ENCODE measurements around the gene CPA1. TPM values are rescaled to one million over a fixed set of nuclear protein-coding genes. Genes with fewer than 3 reads are reported as not detected.

The CPA1 gene
- total and polyA plus RNA-seq, 9 of the 15 experiments (the other 6 are each of a cell fraction or from before 2014, with no cell fraction given), result 6.5 TPM; not detected in 8

DNA sequence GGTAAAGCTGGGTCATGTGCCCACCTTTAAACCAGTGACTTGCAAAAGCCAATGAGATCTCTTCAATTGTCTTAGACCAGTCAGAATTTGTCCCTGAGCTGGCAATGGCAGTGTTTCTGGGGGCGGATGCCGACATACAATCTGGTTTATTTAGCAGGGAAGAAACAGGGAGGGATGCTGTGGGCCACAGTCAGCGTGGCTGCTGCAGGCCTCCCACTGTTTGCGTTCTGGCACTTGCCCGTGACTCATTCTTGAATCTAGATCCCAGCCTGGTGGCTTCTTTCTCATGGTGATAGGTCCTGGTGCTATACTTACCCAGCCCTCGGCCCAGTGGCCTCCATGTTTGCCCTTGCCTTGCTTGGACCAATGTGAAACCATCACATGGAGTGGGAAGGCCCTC is 3.1 kb upstream of the CPA1 start:
- Histone ChIP-seq H3K4me1 (replicated peaks in 1 of 2; ENCODE audit: control insufficient read depth in 2 of 2, insufficient read depth in 2 of 2, low read length in 2 of 2) (peaks cover 18 to 32% of the 10 kb centered on the region in 2 experiments), H3K27ac (ENCODE audit: extremely low read depth, low read depth, low read length) (no peak overlapping the region), H3K79me2 (ENCODE audit: control insufficient read depth, insufficient read depth, low read length) (no peaks in the 10 kb centered on the region), H3K4me3 (no peak overlapping the region), H3K9me3 (replicated peaks; ENCODE audit: control insufficient read depth, insufficient read depth, low read depth, low read length) (0 out of 2 replicates have a peak, but pooled peaks cover 3% of the 10 kb centered on the region), H3K9me1 (ENCODE audit: control insufficient read depth, insufficient read depth, low read length) (no peaks in the 10 kb centered on the region), H4K20me1 (replicated peaks; ENCODE audit: control insufficient read depth, insufficient read depth, low read length) (no peaks in the 10 kb centered on the region), H2AFZ (ENCODE audit: low read depth, low read length) (no peak overlapping the region), H3K36me3 (ENCODE audit: control insufficient read depth, insufficient read depth, low read length) (no peaks in the 10 kb centered on the region), H3K4me2 (ENCODE audit: insufficient read depth, low read length) (no peak overlapping the region), H3K27me3 (ENCODE audit: control insufficient read depth in 2 of 2, insufficient read depth in 2 of 2, low read length in 2 of 2) (peaks cover 0 to 10% of the 10 kb centered on the region in 2 experiments; a peak in 2 of 5 replicates), H3K9ac (ENCODE audit: insufficient read depth in 1 of 2, low read depth in 2 of 2, low read length in 2 of 2) (no peak overlapping the region)
- peak; percentile 9 for TF ChIP-seq NFYB (IDR thresholded peaks at IDR 0.05; ENCODE audit: extremely low read depth, insufficient read length)
- TF ChIP-seq CBX3 (IDR thresholded peaks at IDR 0.05; ENCODE audit: borderline replicate concordance in 1 of 2, low read length in 2 of 2), result no peak
- TF ChIP-seq USF1 (CRISPR knock-in tag; IDR thresholded peaks at IDR 0.05), result peak; percentile 27; the same call in 1 of the 2 replicates
- POLR2A ChIA-PET, result no interaction called here
- FAIRE-seq (no peak), DNase-seq (ENCODE audit: extremely low read depth in 1 of 4, low spot score in 3 of 4) (no peak), ATAC-seq (no peak)
- intact Hi-C loops (cut with micrococcal nuclease), result no loop called here
- CTCF ChIA-PET (ENCODE audit: low intra/inter-chr PET ratio), result no interaction called here
- in situ Hi-C loops (cut with MboI), result no loop called here
- BruUV-seq (replicated peaks), result no TSS peak
- WGBS (ENCODE audit: insufficient coverage, low coverage, missing lambda C conversion rate), result 6% methylated on average over 6 of the region's 6 CpGs

- H3K9ac ChIP-seq (ENCODE audit: insufficient read depth in 1 of 2, low read depth in 2 of 2, low read length in 2 of 2), result no peak overlapping the region
- no peaks in the 10 kb centered on the region for H3K79me2 ChIP-seq (ENCODE audit: control insufficient read depth, insufficient read depth, low read length)
- H4K20me1 ChIP-seq (replicated peaks; ENCODE audit: control insufficient read depth, insufficient read depth, low read length), result no peaks in the 10 kb centered on the region
- H3K27ac ChIP-seq (ENCODE audit: extremely low read depth, low read depth, low read length), result no peak overlapping the region
- H3K4me3 ChIP-seq, result no peak overlapping the region
- H3K9me1 ChIP-seq (ENCODE audit: control insufficient read depth, insufficient read depth, low read length), result no peaks in the 10 kb centered on the region
- WGBS (ENCODE audit: insufficient coverage, low coverage, missing lambda C conversion rate), result 30% methylated on average over 7 of the region's 7 CpGs
- no peak overlapping the region for H2AFZ ChIP-seq (ENCODE audit: low read depth, low read length)
- no peaks in the 10 kb centered on the region for H3K36me3 ChIP-seq (ENCODE audit: control insufficient read depth, insufficient read depth, low read length)
- CTCF ChIA-PET (ENCODE audit: low intra/inter-chr PET ratio), result no interaction called here
- POLR2A ChIA-PET, result interaction anchor here (1.3 kb wide), 1 partner anchor 10 kb away, joined by 3 read pairs; no protein-coding TSS in a partner anchor
- H3K27me3 ChIP-seq (ENCODE audit: control insufficient read depth in 2 of 2, insufficient read depth in 2 of 2, low read length in 2 of 2), result peaks cover 5 to 23% of the 10 kb centered on the region in 2 experiments; a peak in 4 of 5 replicates
- in situ Hi-C loops (cut with MboI) (no loop called here), intact Hi-C loops (cut with micrococcal nuclease) (no loop called here)
- no TSS peak for BruUV-seq (replicated peaks)
- ATAC-seq, result peak; percentile 10; the same call in 1 of the 3 replicates
- H3K4me2 ChIP-seq (ENCODE audit: insufficient read depth, low read length), result no peak overlapping the region
- 0 out of 2 replicates have a peak, but pooled peaks cover 3% of the 10 kb centered on the region for H3K9me3 ChIP-seq (replicated peaks; ENCODE audit: control insufficient read depth, insufficient read depth, low read depth, low read length)
- no peak for DNase-seq (ENCODE audit: extremely low read depth in 1 of 4, low spot score in 3 of 4)
- peaks cover 7 to 24% of the 10 kb centered on the region in 2 experiments; a peak in 4 of 5 replicates for H3K4me1 ChIP-seq (replicated peaks in 1 of 2; ENCODE audit: control insufficient read depth in 2 of 2, insufficient read depth in 2 of 2, low read length in 2 of 2)
- no peak for FAIRE-seq
- TF ChIP-seq ELK3 (CRISPR knock-in tag; IDR thresholded peaks at IDR 0.05) (no peak), HNRNPL (IDR thresholded peaks at IDR 0.05; ENCODE audit: low read depth, low read length) (no peak), ZNF445 (CRISPR knock-in tag; IDR thresholded peaks at IDR 0.05; ENCODE audit: low read depth) (no peak), ZNF124 (CRISPR knock-in tag; IDR thresholded peaks at IDR 0.05) (no peak), HNRNPLL (IDR thresholded peaks at IDR 0.05; ENCODE audit: low read depth, low read length, poor library complexity, severe bottlenecking) (no peak), KLF1 (tag; IDR thresholded peaks at IDR 0.05) (no peak), ZNF589 (CRISPR knock-in tag; IDR thresholded peaks at IDR 0.05; ENCODE audit: low read depth) (no peak)
- TF ChIP-seq, protein P1, sequence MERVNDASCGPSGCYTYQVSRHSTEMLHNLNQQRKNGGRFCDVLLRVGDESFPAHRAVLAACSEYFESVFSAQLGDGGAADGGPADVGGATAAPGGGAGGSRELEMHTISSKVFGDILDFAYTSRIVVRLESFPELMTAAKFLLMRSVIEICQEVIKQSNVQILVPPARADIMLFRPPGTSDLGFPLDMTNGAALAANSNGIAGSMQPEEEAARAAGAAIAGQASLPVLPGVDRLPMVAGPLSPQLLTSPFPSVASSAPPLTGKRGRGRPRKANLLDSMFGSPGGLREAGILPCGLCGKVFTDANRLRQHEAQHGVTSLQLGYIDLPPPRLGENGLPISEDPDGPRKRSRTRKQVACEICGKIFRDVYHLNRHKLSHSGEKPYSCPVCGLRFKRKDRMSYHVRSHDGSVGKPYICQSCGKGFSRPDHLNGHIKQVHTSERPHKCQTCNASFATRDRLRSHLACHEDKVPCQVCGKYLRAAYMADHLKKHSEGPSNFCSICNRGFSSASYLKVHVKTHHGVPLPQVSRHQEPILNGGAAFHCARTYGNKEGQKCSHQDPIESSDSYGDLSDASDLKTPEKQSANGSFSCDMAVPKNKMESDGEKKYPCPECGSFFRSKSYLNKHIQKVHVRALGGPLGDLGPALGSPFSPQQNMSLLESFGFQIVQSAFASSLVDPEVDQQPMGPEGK (CRISPR knock-in tag; IDR thresholded peaks at IDR 0.05; ENCODE audit: borderline replicate concordance), result no peak
Measured at GRCh38 chr7:130379019-130379418, 1.3 kb upstream of the CPA1 start.

Data from K562 (cell line).